Measurements from ENCODE around the gene SUMF2.

DNA sequence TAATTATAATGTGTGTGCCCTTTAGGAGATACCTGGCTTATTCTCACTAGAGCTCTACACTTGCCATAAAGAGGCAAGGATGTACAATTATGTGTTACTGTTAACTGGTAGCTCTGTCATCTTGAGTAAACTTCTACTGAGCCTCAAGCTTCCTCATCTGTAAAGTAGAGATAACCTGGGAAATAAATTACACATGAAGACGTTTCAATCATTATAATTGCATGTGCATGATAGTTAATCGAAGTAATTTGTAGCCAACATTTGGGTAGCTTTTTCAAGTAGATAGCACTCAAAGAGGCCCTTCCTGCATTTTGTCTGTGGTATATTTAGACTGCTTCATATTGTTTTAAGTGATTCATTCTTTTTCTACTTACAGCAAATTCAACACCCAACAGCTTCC lies 10.1 kb upstream of the SUMF2 start:
- TF ChIP-seq RCOR1 (IDR thresholded peaks at IDR 0.05; ENCODE audit: insufficient replicate concordance, low read length): no peak
- no peak for TF ChIP-seq RFX5 (IDR thresholded peaks at IDR 0.05; ENCODE audit: low read depth, low read length)
- TF ChIP-seq, protein P1, sequence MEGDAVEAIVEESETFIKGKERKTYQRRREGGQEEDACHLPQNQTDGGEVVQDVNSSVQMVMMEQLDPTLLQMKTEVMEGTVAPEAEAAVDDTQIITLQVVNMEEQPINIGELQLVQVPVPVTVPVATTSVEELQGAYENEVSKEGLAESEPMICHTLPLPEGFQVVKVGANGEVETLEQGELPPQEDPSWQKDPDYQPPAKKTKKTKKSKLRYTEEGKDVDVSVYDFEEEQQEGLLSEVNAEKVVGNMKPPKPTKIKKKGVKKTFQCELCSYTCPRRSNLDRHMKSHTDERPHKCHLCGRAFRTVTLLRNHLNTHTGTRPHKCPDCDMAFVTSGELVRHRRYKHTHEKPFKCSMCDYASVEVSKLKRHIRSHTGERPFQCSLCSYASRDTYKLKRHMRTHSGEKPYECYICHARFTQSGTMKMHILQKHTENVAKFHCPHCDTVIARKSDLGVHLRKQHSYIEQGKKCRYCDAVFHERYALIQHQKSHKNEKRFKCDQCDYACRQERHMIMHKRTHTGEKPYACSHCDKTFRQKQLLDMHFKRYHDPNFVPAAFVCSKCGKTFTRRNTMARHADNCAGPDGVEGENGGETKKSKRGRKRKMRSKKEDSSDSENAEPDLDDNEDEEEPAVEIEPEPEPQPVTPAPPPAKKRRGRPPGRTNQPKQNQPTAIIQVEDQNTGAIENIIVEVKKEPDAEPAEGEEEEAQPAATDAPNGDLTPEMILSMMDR (conservative IDR thresholded peaks at IDR 0.05; ENCODE audit: low read depth, low read length): no peak
- no peak for TF ChIP-seq SMC3 (IDR thresholded peaks at IDR 0.05; ENCODE audit: low read depth, low read length)
- no peak for TF ChIP-seq RAD21 (IDR thresholded peaks at IDR 0.05; ENCODE audit: low read length)
- TF ChIP-seq MXI1 (IDR thresholded peaks at IDR 0.05; ENCODE audit: borderline replicate concordance, low read depth, low read length): no peak
- TF ChIP-seq CEBPB (IDR thresholded peaks at IDR 0.05; ENCODE audit: low read depth, low read length): no peak
- no peak for TF ChIP-seq CHD1 (IDR thresholded peaks at IDR 0.05; ENCODE audit: low read depth, low read length)
- TF ChIP-seq, protein P2, sequence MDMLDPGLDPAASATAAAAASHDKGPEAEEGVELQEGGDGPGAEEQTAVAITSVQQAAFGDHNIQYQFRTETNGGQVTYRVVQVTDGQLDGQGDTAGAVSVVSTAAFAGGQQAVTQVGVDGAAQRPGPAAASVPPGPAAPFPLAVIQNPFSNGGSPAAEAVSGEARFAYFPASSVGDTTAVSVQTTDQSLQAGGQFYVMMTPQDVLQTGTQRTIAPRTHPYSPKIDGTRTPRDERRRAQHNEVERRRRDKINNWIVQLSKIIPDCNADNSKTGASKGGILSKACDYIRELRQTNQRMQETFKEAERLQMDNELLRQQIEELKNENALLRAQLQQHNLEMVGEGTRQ (IDR thresholded peaks at IDR 0.05; ENCODE audit: low read depth, low read length): no peak
